GM19452 (cell line): ENCODE measurements around the gene CIDEA.

ENCODE experiments used
- ATAC-seq: cut with Tn5 transposase; IDR thresholded peaks from one replicate; pipeline ENCODE4 v1.9.1; 2021; ENCODE audit not compliant: unreplicated experiment

The CIDEA gene

GRCh38 chr18:12296457-12296856 is 42.3 kb downstream of the CIDEA start:
- no peak for ATAC-seq

GRCh38 chr18:12299862-12300261 is 45.7 kb downstream of the CIDEA start:
- no peak for ATAC-seq

GRCh38 chr18:12301263-12302005 is 47.3 kb downstream of the CIDEA start:
- ATAC-seq: no peak

- ATAC-seq: no peak
Measured at GRCh38 chr18:12302391-12303147, 48.4 kb downstream of the CIDEA start.

GRCh38 chr18:12304351-12305210 is 50.4 kb downstream of the CIDEA start:
- no peak for ATAC-seq

- ATAC-seq: no peak
Measured at GRCh38 chr18:12305211-12305610, 51.0 kb downstream of the CIDEA start.

- ATAC-seq: no peak
Measured at GRCh38 chr18:12305930-12306629, 51.9 kb downstream of the CIDEA start.

- no peak for ATAC-seq
Measured at GRCh38 chr18:12306752-12307700, 52.9 kb downstream of the CIDEA start.

GRCh38 chr18:12307701-12308385 is 53.7 kb downstream of the CIDEA start, which contains the start of gene TUBB6:
TUBB6 (plus strand) TSS chr18:12308241; CDS start chr18:12308293, 52 bp downstream.
- peak; percentile 65 for ATAC-seq

- peak; percentile 69 for ATAC-seq
Measured at GRCh38 chr18:12308386-12309100, 54.4 kb downstream of the CIDEA start.

GRCh38 chr18:12309683-12310198 is 55.6 kb downstream of the CIDEA start:
- no peak for ATAC-seq

GRCh38 chr18:12310762-12311161 is 56.6 kb downstream of the CIDEA start:
- ATAC-seq: no peak

GRCh38 chr18:12312976-12313375 is 58.8 kb downstream of the CIDEA start:
- ATAC-seq: no peak

- ATAC-seq: no peak
Measured at GRCh38 chr18:12313530-12314245, 59.5 kb downstream of the CIDEA start.

- ATAC-seq: no peak
Measured at GRCh38 chr18:12314591-12315305, 60.6 kb downstream of the CIDEA start.

GRCh38 chr18:12315490-12315889 is 61.3 kb downstream of the CIDEA start:
- ATAC-seq: no peak

- ATAC-seq: no peak
Measured at GRCh38 chr18:12315911-12316310, 61.8 kb downstream of the CIDEA start.
